HepG2 (cell line): ENCODE results near the gene EEA1. TPM values are rescaled to one million over a fixed set of nuclear protein-coding genes. Genes with fewer than 3 reads are reported as not detected.

Source experiments
- ATAC-seq: fragments of 200-7000 bp; cut with Tn5 transposase; 3 replicates; pipeline ENCODE4 v1.9.1; 2020; ENCODE audit warnings: mild to moderate bottlenecking, moderate library complexity
- BruUV-seq: library from RNA; stranded (reverse); fragments of 400-500 nt; replicated peaks from 2 replicates; lab custom pipeline; 2021; lab: Mats Ljungman, UMichigan
- CTCF ChIA-PET: fragments of 300-600 bp; formaldehyde crosslinking; extraction: SDS; loops from one replicate; lab custom pipeline; 2021; ENCODE audit warnings: low total read pairs, inconsistent platforms, low intra/inter-chr PET ratio; lab: Yijun Ruan, JAX
- POLR2A ChIA-PET: fragments of 350-600 bp; sonication (Branson Sonifier 250); formaldehyde crosslinking; loops from one replicate; lab custom pipeline; 2020; ENCODE audit warnings: antibody characterized with exemption, inconsistent platforms; lab: Yijun Ruan, JAX
- DNase-seq: peaks from one replicate; pipeline ENCODE4 v3.0.0-alpha.2; 2015; ENCODE audit warnings: low spot score
- FAIRE-seq: peaks from 3 replicates; lab custom pipeline; 2011; peaks lifted over from hg19 to GRCh38; lab: Jason Lieb, UNC
- H2AFZ ChIP-seq: one replicate; pipeline ENCODE4 v1.6.1; 2011; ENCODE audit warnings: low read length, inconsistent platforms
- H3K27ac ChIP-seq: fragments of 300-600 bp; 3 replicates; pipeline ENCODE4 v1.8.0; 2011; ENCODE audit warnings: mixed run types, mild to moderate bottlenecking, mixed read lengths, low read length, inconsistent platforms; ENCODE audit not compliant: insufficient read depth; ENCODE audit errors: extremely low read length
- H3K27me3 ChIP-seq, 2 experiments: fragments of 200-600 bp in 1 of 2; 2 replicates in 1 of 2; 3 replicates in 1 of 2; pipeline versions ENCODE4 v1.6.0 to v1.8.0; 2011; ENCODE audit warnings: low read length in 2 of 2, mild to moderate bottlenecking in 2 of 2, moderate library complexity in 2 of 2, inconsistent platforms in 1 of 2; ENCODE audit not compliant: insufficient read depth in 2 of 2, control insufficient read depth in 1 of 2
- H3K36me3 ChIP-seq, 2 experiments: fragments of 200-600 bp in 1 of 2; replicated peaks in 1 of 2; 2 replicates in 1 of 2; 3 replicates in 1 of 2; pipeline versions ENCODE4 v1.5.1 to v1.8.0; 2011; ENCODE audit warnings: low read length in 2 of 2, inconsistent platforms in 1 of 2; ENCODE audit not compliant: insufficient read depth in 2 of 2, control insufficient read depth in 1 of 2
- H3K4me1 ChIP-seq: 2 replicates; pipeline ENCODE4 v1.5.1; 2012; ENCODE audit warnings: low read length, inconsistent platforms; ENCODE audit not compliant: insufficient read depth
- H3K4me2 ChIP-seq: 2 replicates; pipeline ENCODE4 v1.6.0; 2011; ENCODE audit warnings: low read depth, low read length, inconsistent platforms
- H3K4me3 ChIP-seq, 3 experiments: fragments of 200-600 bp in 1 of 3; sonication (generic), shearing (Covaris generic) in 1 of 3; replicated peaks in 1 of 3; 2 replicates each; pipeline ENCODE4 v1.5.1; 2011 to 2016; ENCODE audit warnings: low read length in 3 of 3, inconsistent platforms in 2 of 3, low read depth in 2 of 3, mild to moderate bottlenecking in 2 of 3, control low read depth in 1 of 3, mixed read lengths in 1 of 3; ENCODE audit not compliant: insufficient read depth in 1 of 3
- H3K79me2 ChIP-seq: one replicate; pipeline ENCODE4 v1.6.1; 2011; ENCODE audit warnings: low read length, inconsistent platforms; ENCODE audit not compliant: insufficient read depth
- H3K9ac ChIP-seq: 2 replicates; pipeline ENCODE4 v1.6.0; 2011; ENCODE audit warnings: mild to moderate bottlenecking, low read depth, low read length, inconsistent platforms; ENCODE audit not compliant: insufficient read depth
- H3K9me3 ChIP-seq: 2 replicates; pipeline ENCODE4 v1.5.1; 2012; ENCODE audit warnings: mild to moderate bottlenecking, low read length
- H4K20me1 ChIP-seq: 2 replicates; pipeline ENCODE4 v1.6.0; 2011; ENCODE audit warnings: inconsistent platforms, mild to moderate bottlenecking, low read length, moderate library complexity; ENCODE audit not compliant: insufficient read depth
- HHEX ChIP-seq: IDR thresholded peaks from 2 replicates; pipeline ENCODE4 v1.6.1; 2016; ENCODE audit warnings: control low read depth
- MAFG ChIP-seq: sonication (generic); formaldehyde crosslinking; IDR thresholded peaks from 2 replicates; pipeline ENCODE4 v1.5.1; 2020; ENCODE audit warnings: mild to moderate bottlenecking, missing genetic modification reagents
- MED13 ChIP-seq: sonication (generic); formaldehyde crosslinking; IDR thresholded peaks from 2 replicates; pipeline ENCODE4 v1.5.0; 2020; ENCODE audit warnings: missing genetic modification reagents
- MIER2 ChIP-seq: IDR thresholded peaks from 2 replicates; pipeline ENCODE4 v1.6.1; 2016; ENCODE audit warnings: missing biosample characterization, missing genetic modification reagents
- PHB2 ChIP-seq: fragments of 450-650 bp; IDR thresholded peaks from 2 replicates; pipeline ENCODE4 v1.6.1; 2018; ENCODE audit not compliant: partially characterized antibody
- PLRG1 ChIP-seq: fragments of 450-650 bp; conservative IDR thresholded peaks from 2 replicates; pipeline ENCODE4 v1.6.1; 2016
- SKI ChIP-seq: fragments of 450-650 bp; IDR thresholded peaks from one replicate; pipeline ENCODE4 v1.6.1; 2018; ENCODE audit warnings: mild to moderate bottlenecking; ENCODE audit not compliant: partially characterized antibody
- WGBS: methylation state at CpG from one replicate; pipeline ENCODE4 v1.1.6; 2017; ENCODE audit warnings: low lambda C conversion rate; 5-methylcytosine and 5-hydroxymethylcytosine counted together
- in situ Hi-C: cut with HindIII; loops from 2 replicates; pipeline ENCODE4 v1.10.0; 2017; ENCODE audit warnings: low pct_unique_long_range_greater_than_20kb; ENCODE audit not compliant: extremely low pct_ligation_motif_present
- intact Hi-C: fragments of 100-400 bp; cut with micrococcal nuclease; formaldehyde crosslinking; loops from one replicate; pipeline ENCODE4 v1.10.0; 2022; ENCODE audit not compliant: unreplicated experiment
- polyA plus RNA-seq, 8 experiments: library from polyadenylated mRNA; depleted of rRNA in 3 of 8; stranded (reverse) in 7 of 8; unstranded in 1 of 8; fragments of >200 nt; fragmentation: Illumina TruSeq in 4 of 8; extraction: Trizol in 4 of 8; gene quantifications; 2 replicates each; pipeline versions ENCODE4 v1.2.1 to v1.2.3, GENCODE V29; 2011 to 2016; ENCODE audit warnings: low read depth in 4 of 8, missing spikeins in 1 of 8, mixed read lengths in 1 of 8; ENCODE audit not compliant: insufficient read depth in 1 of 8
- total RNA-seq, 5 experiments: library from RNA; depleted of rRNA; stranded (reverse); fragments of >200 nt; fragmentation: Illumina TruSeq; extraction: Trizol; gene quantifications; 2 replicates each; pipeline ENCODE4 v1.2.3, GENCODE V29; 2016; ENCODE audit warnings: low read depth in 1 of 5
- TF ChIP-seq, protein P1 (sequence below): sonication (generic); formaldehyde crosslinking; IDR thresholded peaks from 2 replicates; pipeline ENCODE4 v1.4.0; 2020; ENCODE audit warnings: missing genetic modification reagents, borderline replicate concordance
- TF ChIP-seq, protein P2 (sequence below): sonication (generic); formaldehyde crosslinking; IDR thresholded peaks from 2 replicates; pipeline ENCODE4 v1.8.0; 2022; ENCODE audit warnings: missing genetic modification reagents, mild to moderate bottlenecking, borderline replicate concordance
- TF ChIP-seq, protein P3 (sequence below): sonication (generic); formaldehyde crosslinking; IDR thresholded peaks from 2 replicates; pipeline ENCODE4 v1.4.0; 2020; ENCODE audit warnings: missing genetic modification reagents
- TF ChIP-seq, protein P4 (sequence below): sonication (generic); formaldehyde crosslinking; IDR thresholded peaks from 2 replicates; pipeline ENCODE4 v1.5.1; 2020; ENCODE audit warnings: mild to moderate bottlenecking, missing genetic modification reagents, borderline replicate concordance
- TF ChIP-seq, protein P5 (sequence below): sonication (generic); formaldehyde crosslinking; conservative IDR thresholded peaks from 2 replicates; pipeline ENCODE4 v1.8.0; 2022; ENCODE audit warnings: low read depth, missing genetic modification reagents

The EEA1 gene
- total and polyA plus RNA-seq, 2 of the 13 experiments (the other 11 are each of a cell fraction or from before 2014, with no cell fraction given), result 5.0 to 19.3 TPM

DNA sequence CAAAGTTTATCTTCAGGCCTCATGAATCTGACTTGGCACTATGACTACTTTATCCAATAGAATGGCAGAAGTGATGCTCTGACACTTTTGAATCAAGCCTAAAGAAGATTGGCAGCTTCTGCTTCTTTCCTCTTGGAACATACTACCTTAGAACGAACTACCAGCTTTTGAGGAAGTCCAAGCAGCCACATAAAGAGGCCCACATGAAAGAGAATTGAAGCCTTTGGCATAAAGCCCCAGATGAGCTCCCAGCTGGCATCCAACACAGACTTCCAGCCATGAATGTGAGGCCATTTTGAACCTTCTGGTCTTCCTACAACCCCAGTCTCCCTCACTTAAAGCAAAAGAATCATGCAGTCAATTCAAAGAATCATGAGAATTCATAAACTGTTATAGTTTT, 65.8 kb downstream of the EEA1 start:
- Histone ChIP-seq H3K9me3 (no peaks in the 10 kb centered on the region), H3K27ac (no peak overlapping the region), H2AFZ (no peak overlapping the region), H3K79me2 (peaks cover 3% of the 10 kb centered on the region), H3K4me2 (no peak overlapping the region), H3K4me3 (no peak overlapping the region), H3K9ac (no peak overlapping the region), H3K36me3 (peaks cover 4 to 26% of the 10 kb centered on the region in 2 experiments; a peak in 4 of 5 replicates), H3K4me1 (peaks cover 13% of the 10 kb centered on the region; the same call in 1 of the 2 replicates), H4K20me1 (no peaks in the 10 kb centered on the region), H3K27me3 (no peaks in the 10 kb centered on the region)
- ChIA-PET CTCF (no interaction called here), POLR2A (no interaction called here)
- DNase-seq (no peak), ATAC-seq (no peak), FAIRE-seq (no peak)
- 100% methylated on average over 1 of the region's 1 CpG for WGBS
- in situ Hi-C loops, result no loop called here
- no TSS peak for BruUV-seq
- intact Hi-C loops, result no loop called here
- TF ChIP-seq, protein P1, sequence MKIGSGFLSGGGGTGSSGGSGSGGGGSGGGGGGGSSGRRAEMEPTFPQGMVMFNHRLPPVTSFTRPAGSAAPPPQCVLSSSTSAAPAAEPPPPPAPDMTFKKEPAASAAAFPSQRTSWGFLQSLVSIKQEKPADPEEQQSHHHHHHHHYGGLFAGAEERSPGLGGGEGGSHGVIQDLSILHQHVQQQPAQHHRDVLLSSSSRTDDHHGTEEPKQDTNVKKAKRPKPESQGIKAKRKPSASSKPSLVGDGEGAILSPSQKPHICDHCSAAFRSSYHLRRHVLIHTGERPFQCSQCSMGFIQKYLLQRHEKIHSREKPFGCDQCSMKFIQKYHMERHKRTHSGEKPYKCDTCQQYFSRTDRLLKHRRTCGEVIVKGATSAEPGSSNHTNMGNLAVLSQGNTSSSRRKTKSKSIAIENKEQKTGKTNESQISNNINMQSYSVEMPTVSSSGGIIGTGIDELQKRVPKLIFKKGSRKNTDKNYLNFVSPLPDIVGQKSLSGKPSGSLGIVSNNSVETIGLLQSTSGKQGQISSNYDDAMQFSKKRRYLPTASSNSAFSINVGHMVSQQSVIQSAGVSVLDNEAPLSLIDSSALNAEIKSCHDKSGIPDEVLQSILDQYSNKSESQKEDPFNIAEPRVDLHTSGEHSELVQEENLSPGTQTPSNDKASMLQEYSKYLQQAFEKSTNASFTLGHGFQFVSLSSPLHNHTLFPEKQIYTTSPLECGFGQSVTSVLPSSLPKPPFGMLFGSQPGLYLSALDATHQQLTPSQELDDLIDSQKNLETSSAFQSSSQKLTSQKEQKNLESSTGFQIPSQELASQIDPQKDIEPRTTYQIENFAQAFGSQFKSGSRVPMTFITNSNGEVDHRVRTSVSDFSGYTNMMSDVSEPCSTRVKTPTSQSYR, result no peak
- TF ChIP-seq PHB2, result no peak
- no peak for TF ChIP-seq HHEX (CRISPR knock-in tag)
- TF ChIP-seq, protein P2, sequence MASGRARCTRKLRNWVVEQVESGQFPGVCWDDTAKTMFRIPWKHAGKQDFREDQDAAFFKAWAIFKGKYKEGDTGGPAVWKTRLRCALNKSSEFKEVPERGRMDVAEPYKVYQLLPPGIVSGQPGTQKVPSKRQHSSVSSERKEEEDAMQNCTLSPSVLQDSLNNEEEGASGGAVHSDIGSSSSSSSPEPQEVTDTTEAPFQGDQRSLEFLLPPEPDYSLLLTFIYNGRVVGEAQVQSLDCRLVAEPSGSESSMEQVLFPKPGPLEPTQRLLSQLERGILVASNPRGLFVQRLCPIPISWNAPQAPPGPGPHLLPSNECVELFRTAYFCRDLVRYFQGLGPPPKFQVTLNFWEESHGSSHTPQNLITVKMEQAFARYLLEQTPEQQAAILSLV (CRISPR knock-in tag), result no peak
- TF ChIP-seq MED13, result no peak
- TF ChIP-seq, protein P3, sequence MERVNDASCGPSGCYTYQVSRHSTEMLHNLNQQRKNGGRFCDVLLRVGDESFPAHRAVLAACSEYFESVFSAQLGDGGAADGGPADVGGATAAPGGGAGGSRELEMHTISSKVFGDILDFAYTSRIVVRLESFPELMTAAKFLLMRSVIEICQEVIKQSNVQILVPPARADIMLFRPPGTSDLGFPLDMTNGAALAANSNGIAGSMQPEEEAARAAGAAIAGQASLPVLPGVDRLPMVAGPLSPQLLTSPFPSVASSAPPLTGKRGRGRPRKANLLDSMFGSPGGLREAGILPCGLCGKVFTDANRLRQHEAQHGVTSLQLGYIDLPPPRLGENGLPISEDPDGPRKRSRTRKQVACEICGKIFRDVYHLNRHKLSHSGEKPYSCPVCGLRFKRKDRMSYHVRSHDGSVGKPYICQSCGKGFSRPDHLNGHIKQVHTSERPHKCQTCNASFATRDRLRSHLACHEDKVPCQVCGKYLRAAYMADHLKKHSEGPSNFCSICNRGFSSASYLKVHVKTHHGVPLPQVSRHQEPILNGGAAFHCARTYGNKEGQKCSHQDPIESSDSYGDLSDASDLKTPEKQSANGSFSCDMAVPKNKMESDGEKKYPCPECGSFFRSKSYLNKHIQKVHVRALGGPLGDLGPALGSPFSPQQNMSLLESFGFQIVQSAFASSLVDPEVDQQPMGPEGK, result no peak
- TF ChIP-seq, protein P4, sequence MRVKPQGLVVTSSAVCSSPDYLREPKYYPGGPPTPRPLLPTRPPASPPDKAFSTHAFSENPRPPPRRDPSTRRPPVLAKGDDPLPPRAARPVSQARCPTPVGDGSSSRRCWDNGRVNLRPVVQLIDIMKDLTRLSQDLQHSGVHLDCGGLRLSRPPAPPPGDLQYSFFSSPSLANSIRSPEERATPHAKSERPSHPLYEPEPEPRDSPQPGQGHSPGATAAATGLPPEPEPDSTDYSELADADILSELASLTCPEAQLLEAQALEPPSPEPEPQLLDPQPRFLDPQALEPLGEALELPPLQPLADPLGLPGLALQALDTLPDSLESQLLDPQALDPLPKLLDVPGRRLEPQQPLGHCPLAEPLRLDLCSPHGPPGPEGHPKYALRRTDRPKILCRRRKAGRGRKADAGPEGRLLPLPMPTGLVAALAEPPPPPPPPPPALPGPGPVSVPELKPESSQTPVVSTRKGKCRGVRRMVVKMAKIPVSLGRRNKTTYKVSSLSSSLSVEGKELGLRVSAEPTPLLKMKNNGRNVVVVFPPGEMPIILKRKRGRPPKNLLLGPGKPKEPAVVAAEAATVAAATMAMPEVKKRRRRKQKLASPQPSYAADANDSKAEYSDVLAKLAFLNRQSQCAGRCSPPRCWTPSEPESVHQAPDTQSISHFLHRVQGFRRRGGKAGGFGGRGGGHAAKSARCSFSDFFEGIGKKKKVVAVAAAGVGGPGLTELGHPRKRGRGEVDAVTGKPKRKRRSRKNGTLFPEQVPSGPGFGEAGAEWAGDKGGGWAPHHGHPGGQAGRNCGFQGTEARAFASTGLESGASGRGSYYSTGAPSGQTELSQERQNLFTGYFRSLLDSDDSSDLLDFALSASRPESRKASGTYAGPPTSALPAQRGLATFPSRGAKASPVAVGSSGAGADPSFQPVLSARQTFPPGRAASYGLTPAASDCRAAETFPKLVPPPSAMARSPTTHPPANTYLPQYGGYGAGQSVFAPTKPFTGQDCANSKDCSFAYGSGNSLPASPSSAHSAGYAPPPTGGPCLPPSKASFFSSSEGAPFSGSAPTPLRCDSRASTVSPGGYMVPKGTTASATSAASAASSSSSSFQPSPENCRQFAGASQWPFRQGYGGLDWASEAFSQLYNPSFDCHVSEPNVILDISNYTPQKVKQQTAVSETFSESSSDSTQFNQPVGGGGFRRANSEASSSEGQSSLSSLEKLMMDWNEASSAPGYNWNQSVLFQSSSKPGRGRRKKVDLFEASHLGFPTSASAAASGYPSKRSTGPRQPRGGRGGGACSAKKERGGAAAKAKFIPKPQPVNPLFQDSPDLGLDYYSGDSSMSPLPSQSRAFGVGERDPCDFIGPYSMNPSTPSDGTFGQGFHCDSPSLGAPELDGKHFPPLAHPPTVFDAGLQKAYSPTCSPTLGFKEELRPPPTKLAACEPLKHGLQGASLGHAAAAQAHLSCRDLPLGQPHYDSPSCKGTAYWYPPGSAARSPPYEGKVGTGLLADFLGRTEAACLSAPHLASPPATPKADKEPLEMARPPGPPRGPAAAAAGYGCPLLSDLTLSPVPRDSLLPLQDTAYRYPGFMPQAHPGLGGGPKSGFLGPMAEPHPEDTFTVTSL (CRISPR knock-in tag), result no peak
- TF ChIP-seq, protein P5, sequence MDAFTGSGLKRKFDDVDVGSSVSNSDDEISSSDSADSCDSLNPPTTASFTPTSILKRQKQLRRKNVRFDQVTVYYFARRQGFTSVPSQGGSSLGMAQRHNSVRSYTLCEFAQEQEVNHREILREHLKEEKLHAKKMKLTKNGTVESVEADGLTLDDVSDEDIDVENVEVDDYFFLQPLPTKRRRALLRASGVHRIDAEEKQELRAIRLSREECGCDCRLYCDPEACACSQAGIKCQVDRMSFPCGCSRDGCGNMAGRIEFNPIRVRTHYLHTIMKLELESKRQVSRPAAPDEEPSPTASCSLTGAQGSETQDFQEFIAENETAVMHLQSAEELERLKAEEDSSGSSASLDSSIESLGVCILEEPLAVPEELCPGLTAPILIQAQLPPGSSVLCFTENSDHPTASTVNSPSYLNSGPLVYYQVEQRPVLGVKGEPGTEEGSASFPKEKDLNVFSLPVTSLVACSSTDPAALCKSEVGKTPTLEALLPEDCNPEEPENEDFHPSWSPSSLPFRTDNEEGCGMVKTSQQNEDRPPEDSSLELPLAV (CRISPR knock-in tag), result no peak
- TF ChIP-seq PLRG1, result no peak
- TF ChIP-seq MIER2 (CRISPR knock-in tag), result no peak
- TF ChIP-seq SKI, result no peak
- TF ChIP-seq MAFG, result no peak
